ENCODE data around the gene CMPK1. TPM values are rescaled to one million over a fixed set of nuclear protein-coding genes. Genes with fewer than 3 reads are reported as not detected.

Gene CMPK1
- total RNA-seq, 1 donor from 2014 or later = 100 TPM

DNA sequence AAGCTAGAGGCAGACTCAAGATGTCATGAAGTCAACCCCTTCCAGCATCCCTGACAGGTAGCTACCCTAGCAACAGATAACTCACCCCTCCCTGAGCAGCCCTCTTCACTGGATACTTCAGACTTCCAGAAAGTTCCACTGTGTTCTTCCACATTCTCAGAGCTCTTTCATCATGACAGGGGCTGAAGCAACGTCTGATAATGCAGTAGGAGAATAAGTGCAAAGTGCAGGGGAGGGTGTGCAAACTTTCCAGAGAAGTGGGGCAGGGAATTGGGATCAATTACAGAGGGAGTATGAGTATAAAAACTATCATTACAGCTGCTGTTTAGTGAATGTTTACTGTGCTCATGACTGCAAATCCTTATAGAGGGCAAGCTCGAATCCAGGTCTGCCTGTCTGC lies 56.1 kb downstream of the CMPK1 start:
- intact Hi-C loops (cut with micrococcal nuclease) = loop anchor here (1.0 to 5.0 kb wide), 2 partner anchors 35 to 48 kb away; partner anchors contain the start of gene FOXD2

DNA sequence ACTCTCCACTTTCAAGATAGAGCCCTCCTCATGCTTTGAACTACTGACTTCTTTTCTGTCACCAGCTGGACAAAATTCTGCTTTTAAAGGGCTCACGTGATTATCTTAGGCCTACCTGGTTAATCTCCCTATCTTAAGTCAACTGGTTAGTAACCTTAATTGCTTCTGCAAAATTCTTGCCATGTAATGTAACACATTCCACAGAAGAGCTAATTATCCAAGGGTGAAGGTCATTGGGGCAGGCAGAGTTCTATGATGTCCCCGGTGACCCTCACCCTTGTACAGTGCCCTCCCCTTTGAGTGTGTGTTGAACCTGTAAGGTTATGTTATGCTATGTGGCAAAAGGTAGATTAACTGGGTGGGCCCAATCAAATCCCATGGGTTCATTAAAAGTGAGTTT lies 57.3 kb downstream of the CMPK1 start:
- intact Hi-C loops (cut with micrococcal nuclease) = no loop called here

DNA sequence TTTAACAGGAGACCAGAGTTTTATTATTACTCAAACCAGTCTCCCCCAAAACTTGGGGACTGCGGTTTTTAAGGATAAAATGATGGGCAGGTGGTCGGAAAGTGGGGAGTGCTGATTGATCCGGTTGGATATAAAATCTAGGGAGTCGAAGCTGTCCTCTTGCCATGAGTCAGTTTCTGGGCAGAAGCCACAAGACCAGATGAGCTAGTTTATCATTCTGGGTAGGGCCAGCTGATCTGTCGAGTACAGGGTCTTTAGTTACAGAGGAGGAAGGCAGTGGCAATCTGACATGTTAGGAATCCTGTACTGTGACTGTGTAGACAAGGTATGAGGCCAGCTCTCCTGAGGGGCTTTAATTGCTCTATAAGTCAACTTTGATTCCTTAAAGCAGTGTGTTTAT lies 59.6 kb downstream of the CMPK1 start:
- intact Hi-C loops (cut with micrococcal nuclease) = no loop called here

GRCh38 chr1:47395433-47395832 lies 61.8 kb downstream of the CMPK1 start:
- intact Hi-C loops (cut with micrococcal nuclease) = no loop called here

GRCh38 chr1:47396671-47397196 lies 63.1 kb downstream of the CMPK1 start:
- intact Hi-C loops (cut with micrococcal nuclease) = no loop called here

GRCh38 chr1:47399138-47399845 lies 65.7 kb downstream of the CMPK1 start:
- intact Hi-C loops (cut with micrococcal nuclease) = no loop called here

DNA sequence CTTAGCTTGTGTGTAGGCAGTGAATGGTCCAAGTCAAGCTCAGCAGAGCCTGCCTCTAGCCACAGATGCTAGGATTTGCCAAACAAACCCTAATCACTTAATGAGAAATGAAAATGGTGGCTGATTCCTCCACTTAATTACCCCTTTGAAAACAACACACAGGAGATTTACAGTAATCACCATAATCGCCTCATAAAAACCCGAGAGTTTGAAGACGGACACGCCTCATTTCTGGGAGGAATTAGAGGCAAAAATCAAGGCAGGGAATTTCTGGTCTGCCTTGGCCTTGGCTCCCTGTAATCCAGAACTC lies 66.2 kb downstream of the CMPK1 start:
- intact Hi-C loops (cut with micrococcal nuclease) = no loop called here

DNA sequence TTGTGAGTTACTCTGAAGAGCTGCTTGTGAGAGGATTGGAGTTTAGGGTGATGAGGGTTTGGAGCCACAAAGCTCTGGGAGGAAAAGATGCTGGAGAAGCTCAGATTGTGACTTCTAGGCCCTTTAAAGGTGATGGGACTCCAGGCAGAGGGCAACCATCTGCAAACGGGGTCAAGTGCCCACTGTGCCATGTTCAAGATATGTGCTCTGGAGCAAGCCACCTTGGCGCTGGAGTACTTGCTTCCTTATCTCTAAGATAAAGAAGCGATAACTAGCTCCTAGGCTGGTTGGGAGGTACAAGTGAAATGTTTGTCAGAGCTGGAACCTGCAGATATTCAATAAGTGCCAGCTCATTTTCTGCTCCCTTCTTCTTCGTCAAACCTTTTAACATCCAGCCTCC lies 68.2 kb downstream of the CMPK1 start:
- intact Hi-C loops (cut with micrococcal nuclease) = no loop called here

- intact Hi-C loops (cut with micrococcal nuclease) = no loop called here
Observed at GRCh38 chr1:47402591-47402990, 69.0 kb downstream of the CMPK1 start.

GRCh38 chr1:47403321-47403910 lies 69.8 kb downstream of the CMPK1 start:
- intact Hi-C loops (cut with micrococcal nuclease) = no loop called here

DNA sequence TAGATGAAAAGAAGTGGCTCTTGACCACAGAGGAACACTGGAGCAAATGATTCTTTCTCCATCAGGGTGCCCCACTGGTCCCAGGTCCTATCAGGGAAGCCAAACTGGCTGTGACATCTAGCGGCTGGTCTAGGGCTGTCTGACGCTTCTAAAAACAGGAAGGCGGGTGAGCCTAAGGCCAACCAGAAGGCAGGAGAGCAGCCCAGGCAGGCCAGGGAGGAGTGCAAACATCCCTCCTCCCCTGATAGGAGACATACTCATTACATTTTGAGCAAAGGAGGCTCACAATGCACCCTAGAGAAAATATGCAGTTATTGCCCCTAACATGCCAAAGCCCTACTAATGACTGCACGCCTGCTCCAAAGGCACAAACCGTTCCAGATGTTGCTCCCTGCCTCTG lies 72.1 kb downstream of the CMPK1 start:
- intact Hi-C loops (cut with micrococcal nuclease) = no loop called here

DNA sequence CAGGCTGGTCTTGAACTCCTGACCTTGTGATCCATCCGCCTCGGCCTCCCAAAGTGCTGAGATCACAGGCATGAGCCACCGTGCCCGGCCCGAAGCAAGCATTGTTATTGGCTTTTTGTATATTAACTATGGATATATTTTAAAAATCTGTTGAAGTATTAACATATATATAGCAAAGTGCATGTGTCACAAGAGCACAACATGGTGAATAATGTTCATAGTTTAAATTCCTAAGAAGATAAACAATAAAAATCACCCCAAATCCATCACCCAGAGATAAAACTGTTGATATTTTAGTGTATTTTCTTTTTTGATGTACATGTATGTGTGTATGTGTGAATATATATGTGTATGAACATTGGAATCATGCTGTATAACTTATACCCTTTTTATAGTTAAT lies 73.4 kb downstream of the CMPK1 start:
- intact Hi-C loops (cut with micrococcal nuclease) = no loop called here

- intact Hi-C loops (cut with micrococcal nuclease) = no loop called here
Observed at GRCh38 chr1:47407481-47407880, 73.9 kb downstream of the CMPK1 start.

DNA sequence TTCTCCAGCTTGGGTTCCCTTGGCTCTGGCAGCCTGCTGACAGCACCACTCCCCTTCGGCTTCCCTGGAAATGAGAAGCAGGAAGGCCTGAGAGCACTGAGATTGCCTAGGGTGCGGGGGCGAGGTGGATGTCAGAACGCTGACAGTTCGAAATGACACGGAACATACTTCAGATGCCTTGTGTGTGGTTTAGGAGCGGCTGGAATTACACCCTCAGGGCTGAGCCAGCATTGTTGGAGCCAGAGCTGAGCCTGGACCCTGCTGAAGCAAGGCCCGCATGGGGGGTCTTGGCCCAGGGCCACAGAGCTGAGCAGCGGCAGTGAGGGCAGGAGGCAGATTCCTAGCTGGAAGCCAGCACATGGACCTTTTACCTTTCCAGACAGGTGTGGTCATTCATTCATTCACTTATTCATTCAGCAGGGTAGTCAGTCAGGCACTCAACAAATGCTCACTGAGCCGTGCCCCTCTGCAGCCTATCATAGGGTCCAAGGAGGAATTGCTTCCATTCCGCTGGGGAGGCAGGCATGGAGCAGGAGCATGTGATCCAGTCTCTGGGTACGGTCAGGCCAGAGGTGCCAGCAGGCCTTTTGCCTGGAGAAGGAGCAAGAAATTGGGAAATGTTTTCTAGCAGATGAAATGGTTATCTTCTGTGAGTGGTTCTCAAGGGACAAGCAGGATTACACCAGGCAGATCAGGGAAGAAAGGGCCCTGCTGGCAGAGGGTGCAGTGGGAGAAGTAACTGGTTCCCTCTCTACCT lies 75.9 kb downstream of the CMPK1 start:
- intact Hi-C loops (cut with micrococcal nuclease) = no loop called here

DNA sequence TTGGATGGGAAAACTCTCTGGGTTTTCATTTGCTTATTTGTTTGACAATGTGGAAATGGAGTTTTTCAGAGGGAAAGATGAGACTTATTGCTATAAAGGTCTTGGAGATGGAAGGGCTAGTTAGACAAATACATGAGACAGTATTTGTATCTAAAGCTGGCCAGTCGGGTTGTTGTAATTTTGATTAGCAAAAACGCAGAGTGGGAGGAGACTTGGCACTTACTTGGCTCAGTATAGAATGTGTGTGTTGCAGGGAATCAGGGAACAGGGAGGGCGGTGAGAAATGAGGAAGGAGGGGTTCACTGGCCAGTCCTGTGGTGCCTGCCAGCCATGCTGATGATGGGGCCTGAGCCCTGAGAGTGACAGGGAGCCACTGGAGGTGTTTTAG lies 76.5 kb downstream of the CMPK1 start:
- intact Hi-C loops (cut with micrococcal nuclease) = no loop called here

- intact Hi-C loops (cut with micrococcal nuclease) = no loop called here
Observed at GRCh38 chr1:47411436-47411835, 77.8 kb downstream of the CMPK1 start.

GRCh38 chr1:47412437-47412836 lies 78.8 kb downstream of the CMPK1 start:
- intact Hi-C loops (cut with micrococcal nuclease) = no loop called here

GRCh38 chr1:47415728-47416318 lies 82.2 kb downstream of the CMPK1 start, which contains the start of gene FOXE3:
Gene FOXE3 (plus strand): TSS chr1:47416285. CDS start chr1:47416316, 31 bp downstream.
- intact Hi-C loops (cut with micrococcal nuclease) = no loop called here

GRCh38 chr1:47416319-47417169 lies 83.0 kb downstream of the CMPK1 start:
- intact Hi-C loops (cut with micrococcal nuclease) = no loop called here

DNA sequence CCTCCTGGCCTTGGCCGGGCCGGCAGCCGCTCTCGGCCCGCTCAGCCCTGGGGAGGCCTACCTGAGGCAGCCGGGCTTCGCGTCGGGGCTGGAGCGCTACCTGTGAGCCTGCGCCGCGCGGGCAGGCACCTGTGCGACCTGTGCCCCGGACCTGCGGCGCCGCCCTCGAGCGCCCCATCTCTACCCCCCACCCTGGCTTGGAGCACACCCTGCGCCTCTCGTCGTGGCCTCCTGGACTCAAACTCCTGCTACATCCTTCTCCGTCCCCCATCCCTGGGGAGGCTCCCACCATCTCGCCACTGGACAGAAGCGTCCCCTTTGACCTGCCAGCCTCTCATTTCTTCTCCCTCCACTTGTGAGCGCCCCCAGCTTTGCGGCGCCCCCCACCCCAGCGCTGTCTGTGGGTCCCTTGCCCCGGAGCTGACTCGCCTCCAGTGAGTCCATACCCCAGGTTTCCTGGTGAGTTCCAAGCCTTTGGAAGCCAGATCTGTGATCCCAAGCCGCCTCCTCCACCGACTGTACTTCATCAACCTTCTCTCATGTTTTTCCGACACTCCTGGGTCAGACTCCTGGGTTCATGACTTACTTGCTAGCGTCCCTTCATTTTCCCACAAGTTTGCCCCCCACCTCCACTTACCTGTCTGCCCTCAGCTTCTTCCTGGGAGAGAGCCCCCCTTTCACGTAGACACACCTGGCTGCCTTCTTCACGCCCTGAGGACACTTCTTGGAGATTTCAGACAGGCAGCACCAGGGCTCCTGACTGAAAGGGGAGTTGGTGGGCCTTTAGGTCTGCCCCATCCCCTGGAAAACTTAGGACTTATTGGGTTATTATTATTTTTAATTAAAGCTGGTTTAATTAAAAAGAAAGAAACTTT lies 83.8 kb downstream of the CMPK1 start:
- intact Hi-C loops (cut with micrococcal nuclease) = loop anchor here (2.0 kb wide), 1 partner anchor 19 kb away; no protein-coding TSS in a partner anchor
